GM10266 (cell line): ENCODE measurements around the gene ARHGAP18.

Experiments
- DNase-seq: peaks from one replicate; pipeline ENCODE4 v3.0.0; 2012; ENCODE audit errors: extremely low spot score
- CTCF ChIP-seq: IDR thresholded peaks from 2 replicates; pipeline ENCODE4 v1.5.1; 2012; ENCODE audit warnings: mild to moderate bottlenecking, low read depth; ENCODE audit not compliant: control insufficient read depth, insufficient read depth; ENCODE audit errors: missing control alignments

The ARHGAP18 gene

GRCh38 chr6:129539032-129539431 is 170.9 kb downstream of the ARHGAP18 start:
- DNase-seq: no peak
- no peak for TF ChIP-seq CTCF

GRCh38 chr6:129536271-129536670 is 173.7 kb downstream of the ARHGAP18 start:
- no peak for DNase-seq
- no peak for TF ChIP-seq CTCF

GRCh38 chr6:129534926-129535325 is 175.1 kb downstream of the ARHGAP18 start:
- no peak for DNase-seq
- TF ChIP-seq CTCF: no peak
